Lower lobe of right lung (tissue), 2 donors: ENCODE data around the gene CACNA1C. TPM values are rescaled to one million over a fixed set of nuclear protein-coding genes. Genes with fewer than 3 reads are reported as not detected.

Source experiments
- ATAC-seq, 2 donors: fragments of 200-7000 bp; cut with Tn5 transposase; one replicate each; pipeline ENCODE4 v1.9.1; 2020 to 2022; ENCODE audit warnings: mild to moderate bottlenecking in 2 of 2, moderate library complexity in 2 of 2
- DNase-seq: peaks from one replicate; pipeline ENCODE4 v3.0.0-alpha.2; 2020
- H3K27ac ChIP-seq: fragments of 200-600 bp; one replicate; pipeline ENCODE4 v1.8.0; 2022
- H3K27me3 ChIP-seq: fragments of 200-600 bp; one replicate; pipeline ENCODE4 v1.8.0; 2022; ENCODE audit warnings: low read depth
- H3K36me3 ChIP-seq: fragments of 200-600 bp; one replicate; pipeline ENCODE4 v1.8.0; 2022; ENCODE audit warnings: mild to moderate bottlenecking
- H3K4me1 ChIP-seq: fragments of 200-600 bp; one replicate; pipeline ENCODE4 v1.8.0; 2022
- H3K4me3 ChIP-seq: fragments of 200-600 bp; one replicate; pipeline ENCODE4 v1.8.0; 2022; ENCODE audit warnings: mild to moderate bottlenecking
- H3K9me3 ChIP-seq: fragments of 200-600 bp; one replicate; pipeline ENCODE4 v1.8.0; 2022
- intact Hi-C: fragments of 100-400 bp; cut with DNase I; formaldehyde crosslinking; loops from one replicate; pipeline ENCODE4 v1.11.0; 2022
- total RNA-seq: library from RNA; stranded (reverse); fragmentation: NEBNext Ultra II Directional; extraction: Animal tissue kit (Norgen Biotek cat#: 25700); gene quantifications from one replicate; pipeline ENCODE4 v1.2.1, GENCODE V29; 2021
- TF ChIP-seq, protein P1 (sequence below): fragments of 200-600 bp; IDR thresholded peaks from one replicate; pipeline ENCODE4 v1.8.0; 2022; ENCODE audit warnings: antibody characterized with exemption, mild to moderate bottlenecking
- donor health status: DM: no; HTN: yes; CAD: no; lungs with severe emphysema.

Gene CACNA1C
- total RNA-seq, 1 donor from 2014 or later, result 8.4 TPM

DNA sequence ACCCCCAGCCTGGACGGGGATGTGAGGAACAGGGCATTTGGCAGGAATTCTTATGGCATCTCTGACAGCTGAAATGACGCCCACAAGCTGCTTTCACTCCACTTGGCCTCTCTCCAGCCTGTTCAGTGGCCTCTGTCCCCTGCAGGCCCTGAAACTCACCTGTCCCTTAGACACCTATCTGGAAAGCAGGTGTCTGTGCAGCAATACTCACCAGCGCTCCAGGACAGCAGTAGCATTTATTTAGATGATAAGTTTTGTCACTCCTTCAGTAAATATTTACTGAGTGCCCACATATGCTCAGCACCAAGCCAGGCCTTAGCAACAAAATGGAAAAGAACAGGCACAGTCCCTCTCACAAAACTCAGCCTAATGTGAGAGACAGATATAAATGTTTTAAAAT, 430.9 kb downstream of the CACNA1C start:
- Histone ChIP-seq H3K9me3 (no peaks in the 10 kb centered on the region), H3K36me3 (no peaks in the 10 kb centered on the region), H3K27me3 (no peaks in the 10 kb centered on the region), H3K27ac (no peak overlapping the region), H3K4me3 (no peak overlapping the region), H3K4me1 (no peaks in the 10 kb centered on the region)
- DNase-seq, result no peak
- intact Hi-C loops, result no loop called here
- TF ChIP-seq, protein P1, sequence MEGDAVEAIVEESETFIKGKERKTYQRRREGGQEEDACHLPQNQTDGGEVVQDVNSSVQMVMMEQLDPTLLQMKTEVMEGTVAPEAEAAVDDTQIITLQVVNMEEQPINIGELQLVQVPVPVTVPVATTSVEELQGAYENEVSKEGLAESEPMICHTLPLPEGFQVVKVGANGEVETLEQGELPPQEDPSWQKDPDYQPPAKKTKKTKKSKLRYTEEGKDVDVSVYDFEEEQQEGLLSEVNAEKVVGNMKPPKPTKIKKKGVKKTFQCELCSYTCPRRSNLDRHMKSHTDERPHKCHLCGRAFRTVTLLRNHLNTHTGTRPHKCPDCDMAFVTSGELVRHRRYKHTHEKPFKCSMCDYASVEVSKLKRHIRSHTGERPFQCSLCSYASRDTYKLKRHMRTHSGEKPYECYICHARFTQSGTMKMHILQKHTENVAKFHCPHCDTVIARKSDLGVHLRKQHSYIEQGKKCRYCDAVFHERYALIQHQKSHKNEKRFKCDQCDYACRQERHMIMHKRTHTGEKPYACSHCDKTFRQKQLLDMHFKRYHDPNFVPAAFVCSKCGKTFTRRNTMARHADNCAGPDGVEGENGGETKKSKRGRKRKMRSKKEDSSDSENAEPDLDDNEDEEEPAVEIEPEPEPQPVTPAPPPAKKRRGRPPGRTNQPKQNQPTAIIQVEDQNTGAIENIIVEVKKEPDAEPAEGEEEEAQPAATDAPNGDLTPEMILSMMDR, result no peak
- no peak for ATAC-seq

DNA sequence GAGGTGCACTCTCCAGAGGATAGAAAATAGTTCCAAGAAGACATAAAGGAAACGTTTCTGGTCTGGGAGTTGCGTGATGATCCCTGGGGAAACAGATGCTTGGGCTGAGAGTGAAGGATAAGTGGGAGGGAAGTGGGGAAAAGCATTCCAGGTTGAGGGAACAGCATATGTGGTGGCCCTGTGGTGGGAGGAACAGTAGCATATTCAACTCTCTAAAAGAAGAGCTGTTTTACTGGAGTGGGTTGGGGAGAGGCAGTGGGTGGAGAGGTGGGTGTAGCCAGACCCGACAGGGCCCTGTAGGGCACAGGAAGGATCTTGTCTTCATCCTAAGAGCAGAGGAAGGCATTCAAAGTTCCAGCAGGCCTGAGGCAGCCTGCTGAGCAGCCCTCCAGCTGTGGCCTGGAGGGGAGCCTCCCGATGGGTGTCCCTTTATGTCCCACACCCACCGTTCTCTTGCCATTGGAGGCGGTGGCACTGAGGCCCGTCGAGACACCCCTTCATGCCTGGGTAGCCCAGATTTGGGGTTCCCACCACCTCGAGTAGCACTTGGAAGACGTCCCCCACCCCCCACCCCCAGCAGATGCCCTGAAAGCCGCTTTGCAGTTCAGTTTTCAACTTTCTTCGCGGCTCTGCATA, 431.5 kb downstream of the CACNA1C start:
- Histone ChIP-seq H3K27ac (no peak overlapping the region), H3K36me3 (no peaks in the 10 kb centered on the region), H3K27me3 (no peaks in the 10 kb centered on the region), H3K9me3 (no peaks in the 10 kb centered on the region), H3K4me3 (no peak overlapping the region), H3K4me1 (no peaks in the 10 kb centered on the region)
- TF ChIP-seq, protein P1, result no peak
- DNase-seq, result no peak
- intact Hi-C loops, result no loop called here
- no peak for ATAC-seq

DNA sequence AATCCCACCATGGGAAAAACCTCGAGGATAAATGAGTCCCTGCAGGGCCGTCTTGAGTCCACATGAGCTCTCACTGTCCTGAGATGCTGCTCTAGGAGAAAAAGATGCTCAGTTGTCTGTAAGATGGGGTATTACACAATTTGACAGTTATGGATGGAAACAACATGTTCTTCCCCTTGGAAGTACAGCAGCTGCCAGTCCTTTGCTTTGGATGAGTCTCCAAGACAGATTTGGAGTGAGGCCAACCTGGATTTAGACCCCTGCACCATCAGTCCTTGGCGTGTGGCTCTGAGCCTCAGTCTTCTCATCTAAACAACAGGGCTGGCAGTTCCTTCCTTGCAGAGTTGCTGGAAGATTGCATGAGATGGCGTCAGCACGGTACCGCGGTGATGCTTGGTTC, 432.9 kb downstream of the CACNA1C start:
- DNase-seq (no peak), ATAC-seq (no peak)
- no peak overlapping the region for H3K4me3 ChIP-seq
- H3K9me3 ChIP-seq, result no peaks in the 10 kb centered on the region
- no peaks in the 10 kb centered on the region for H3K36me3 ChIP-seq
- H3K4me1 ChIP-seq, result no peaks in the 10 kb centered on the region
- intact Hi-C loops, result no loop called here
- H3K27me3 ChIP-seq, result no peaks in the 10 kb centered on the region
- H3K27ac ChIP-seq, result no peak overlapping the region
- TF ChIP-seq, protein P1, result no peak

- DNase-seq (no peak), ATAC-seq (no peak)
- Histone ChIP-seq H3K27me3 (no peaks in the 10 kb centered on the region), H3K36me3 (no peaks in the 10 kb centered on the region), H3K4me1 (no peaks in the 10 kb centered on the region), H3K4me3 (no peak overlapping the region), H3K9me3 (no peaks in the 10 kb centered on the region), H3K27ac (no peak overlapping the region)
- TF ChIP-seq, protein P1, result no peak
- intact Hi-C loops, result no loop called here
Measured at GRCh38 chr12:2486796-2487195, 434.0 kb downstream of the CACNA1C start.

DNA sequence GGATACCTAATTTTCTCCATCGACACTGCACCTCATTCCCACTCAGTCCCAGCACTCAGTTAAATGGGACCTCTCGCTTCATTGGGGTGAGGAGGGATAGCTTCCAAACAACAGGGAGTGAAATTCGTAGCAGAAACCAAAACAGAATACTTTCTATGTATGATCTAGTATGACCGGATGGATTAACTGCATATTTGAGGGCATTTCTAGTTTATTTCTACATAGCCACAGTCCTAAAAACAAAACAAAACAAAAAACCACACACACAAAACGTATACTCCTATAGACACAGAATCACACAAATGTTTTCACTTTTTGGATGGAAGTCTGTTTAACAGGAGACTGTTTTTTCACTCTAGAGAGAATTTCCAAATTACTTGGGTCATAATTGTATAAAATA, 434.5 kb downstream of the CACNA1C start:
- ATAC-seq, result no peak
- no peaks in the 10 kb centered on the region for H3K9me3 ChIP-seq
- no peaks in the 10 kb centered on the region for H3K27me3 ChIP-seq
- intact Hi-C loops, result no loop called here
- H3K4me3 ChIP-seq, result no peak overlapping the region
- no peaks in the 10 kb centered on the region for H3K36me3 ChIP-seq
- H3K4me1 ChIP-seq, result no peaks in the 10 kb centered on the region
- TF ChIP-seq, protein P1, result no peak
- DNase-seq, result no peak
- no peak overlapping the region for H3K27ac ChIP-seq

- Histone ChIP-seq H3K27me3 (no peaks in the 10 kb centered on the region), H3K4me1 (no peaks in the 10 kb centered on the region), H3K27ac (no peak overlapping the region), H3K4me3 (no peak overlapping the region), H3K36me3 (no peaks in the 10 kb centered on the region), H3K9me3 (no peaks in the 10 kb centered on the region)
- DNase-seq, result no peak
- intact Hi-C loops, result no loop called here
- ATAC-seq, result no peak
- TF ChIP-seq, protein P1, result no peak
Measured at GRCh38 chr12:2488131-2488530, 435.3 kb downstream of the CACNA1C start.
